Measurements from ENCODE around the gene CAMK1.

CAMK1 gene

GRCh38 chr3:9770276-9770812 is 597 bp upstream of the CAMK1 start:
- DNase-seq, result no peak

- no peak for DNase-seq
Measured at GRCh38 chr3:9769012-9769411, 735 bp downstream of the CAMK1 start.

GRCh38 chr3:9768141-9768775 is 1.5 kb downstream of the CAMK1 start:
- no peak for DNase-seq

- DNase-seq, result no peak
Measured at GRCh38 chr3:9767418-9767817, 2.3 kb downstream of the CAMK1 start.

GRCh38 chr3:9765865-9766264 is 3.9 kb downstream of the CAMK1 start:
- DNase-seq, result no peak

GRCh38 chr3:9762871-9763270 is 6.9 kb downstream of the CAMK1 start:
- no peak for DNase-seq

- DNase-seq, result no peak
Measured at GRCh38 chr3:9761919-9762318, 7.8 kb downstream of the CAMK1 start.

- no peak for DNase-seq
Measured at GRCh38 chr3:9760779-9761505, 8.8 kb downstream of the CAMK1 start.

- no peak for DNase-seq
Measured at GRCh38 chr3:9757427-9757826, 12.3 kb downstream of the CAMK1 start.

- DNase-seq, result no peak
Measured at GRCh38 chr3:9754678-9755077, 15.1 kb downstream of the CAMK1 start.

GRCh38 chr3:9750556-9751411 is 19.0 kb downstream of the CAMK1 start:
- DNase-seq, result peak; percentile 26

GRCh38 chr3:9749645-9750555 is 19.8 kb downstream of the CAMK1 start, which contains the start of gene OGG1:
Gene OGG1, plus strand, starts transcription at chr3:9749952. Its CDS starts 335 bp downstream, at chr3:9750287.
- peak; percentile 99 for DNase-seq

GRCh38 chr3:9749296-9749644 is 20.5 kb downstream of the CAMK1 start:
- no peak for DNase-seq

- no peak for DNase-seq
Measured at GRCh38 chr3:9748031-9748430, 21.7 kb downstream of the CAMK1 start.

GRCh38 chr3:9747267-9747666 is 22.5 kb downstream of the CAMK1 start:
- no peak for DNase-seq

GRCh38 chr3:9746330-9746729 is 23.4 kb downstream of the CAMK1 start:
- no peak for DNase-seq

- DNase-seq, result no peak
Measured at GRCh38 chr3:9745521-9745920, 24.2 kb downstream of the CAMK1 start.

- no peak for DNase-seq
Measured at GRCh38 chr3:9744162-9744561, 25.6 kb downstream of the CAMK1 start.

GRCh38 chr3:9743548-9743947 is 26.2 kb downstream of the CAMK1 start:
- no peak for DNase-seq

- DNase-seq, result no peak
Measured at GRCh38 chr3:9742560-9742959, 27.2 kb downstream of the CAMK1 start.

- DNase-seq, result no peak
Measured at GRCh38 chr3:9739181-9739580, 30.6 kb downstream of the CAMK1 start.

- DNase-seq, result peak; percentile 54
Measured at GRCh38 chr3:9736831-9737230, 32.9 kb downstream of the CAMK1 start.

All from hematopoietic multipotent progenitor cell treated with erythropoietin and hydrocortisone succinate and interleukin-3 and kit ligand, for 8 days (in vitro differentiated cells).